GM18499 (cell line): ENCODE data around the gene SMAD6.

ENCODE experiments used
- ATAC-seq: cut with Tn5 transposase; IDR thresholded peaks from one replicate; pipeline ENCODE4 v1.9.1; 2021; ENCODE audit warnings: moderate number of reproducible peaks; ENCODE audit not compliant: insufficient read depth, unreplicated experiment

SMAD6 gene

DNA sequence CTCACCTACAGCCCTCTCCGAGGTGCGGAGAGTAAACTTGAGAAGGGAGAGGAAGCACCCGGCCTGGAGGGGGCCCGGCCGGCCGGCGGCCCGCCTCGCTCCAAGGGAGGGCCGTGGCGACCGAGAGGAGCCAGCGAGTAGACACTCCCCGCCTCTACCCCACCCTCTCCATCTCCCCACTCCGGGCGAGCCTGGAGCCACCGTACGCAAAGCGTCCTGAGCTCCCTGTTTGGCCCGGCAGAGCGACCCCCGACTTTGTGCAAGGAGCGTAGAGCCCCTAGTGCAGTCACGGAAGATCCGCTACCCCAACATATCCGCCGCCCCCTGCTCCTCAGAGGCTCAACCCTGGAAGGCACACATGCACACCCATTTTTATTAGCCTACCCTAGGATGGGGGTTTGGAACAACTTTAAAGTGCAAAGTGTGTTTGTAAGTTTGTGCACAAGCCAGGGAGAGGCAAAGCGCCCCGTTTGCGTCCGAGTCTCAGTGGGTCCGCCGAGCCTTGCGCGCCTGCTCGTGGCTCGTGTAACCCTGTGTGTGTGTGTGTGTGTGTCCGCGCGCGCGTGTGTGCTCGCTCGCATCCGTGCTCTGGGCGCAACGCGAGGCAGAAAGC is 508 bp upstream of the SMAD6 start:
- no peak for ATAC-seq

DNA sequence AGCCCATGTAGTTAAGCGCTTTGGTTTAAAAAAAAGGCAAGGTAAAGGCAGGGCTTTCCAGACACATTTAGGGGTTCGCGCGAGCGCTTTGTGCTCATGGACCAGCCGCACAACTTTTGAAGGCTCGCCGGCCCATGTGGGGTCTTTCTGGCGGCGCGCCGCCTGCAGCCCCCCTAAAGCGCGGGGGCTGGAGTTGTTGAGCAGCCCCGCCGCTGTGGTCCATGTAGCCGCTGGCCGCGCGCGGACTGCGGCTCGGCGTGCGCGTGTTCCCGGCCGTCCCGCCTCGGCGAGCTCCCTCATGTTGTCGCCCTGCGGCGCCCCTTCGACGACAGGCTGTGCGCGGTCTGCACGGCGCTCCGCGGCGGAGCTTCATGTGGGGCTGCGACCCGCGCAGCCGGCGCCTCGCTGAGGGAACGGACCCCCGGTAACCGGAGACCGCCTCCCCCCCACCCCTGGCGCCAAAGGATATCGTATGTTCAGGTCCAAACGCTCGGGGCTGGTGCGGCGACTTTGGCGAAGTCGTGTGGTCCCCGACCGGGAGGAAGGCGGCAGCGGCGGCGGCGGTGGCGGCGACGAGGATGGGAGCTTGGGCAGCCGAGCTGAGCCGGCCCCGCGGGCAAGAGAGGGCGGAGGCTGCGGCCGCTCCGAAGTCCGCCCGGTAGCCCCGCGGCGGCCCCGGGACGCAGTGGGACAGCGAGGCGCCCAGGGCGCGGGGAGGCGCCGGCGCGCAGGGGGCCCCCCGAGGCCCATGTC is 927 bp downstream of the SMAD6 start:
- no peak for ATAC-seq

DNA sequence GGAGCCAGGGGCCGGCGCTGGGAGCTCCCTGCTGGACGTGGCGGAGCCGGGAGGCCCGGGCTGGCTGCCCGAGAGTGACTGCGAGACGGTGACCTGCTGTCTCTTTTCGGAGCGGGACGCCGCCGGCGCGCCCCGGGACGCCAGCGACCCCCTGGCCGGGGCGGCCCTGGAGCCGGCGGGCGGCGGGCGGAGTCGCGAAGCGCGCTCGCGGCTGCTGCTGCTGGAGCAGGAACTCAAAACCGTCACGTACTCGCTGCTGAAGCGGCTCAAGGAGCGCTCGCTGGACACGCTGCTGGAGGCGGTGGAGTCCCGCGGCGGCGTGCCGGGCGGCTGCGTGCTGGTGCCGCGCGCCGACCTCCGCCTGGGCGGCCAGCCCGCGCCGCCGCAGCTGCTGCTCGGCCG is 1.5 kb downstream of the SMAD6 start:
- no peak for ATAC-seq

DNA sequence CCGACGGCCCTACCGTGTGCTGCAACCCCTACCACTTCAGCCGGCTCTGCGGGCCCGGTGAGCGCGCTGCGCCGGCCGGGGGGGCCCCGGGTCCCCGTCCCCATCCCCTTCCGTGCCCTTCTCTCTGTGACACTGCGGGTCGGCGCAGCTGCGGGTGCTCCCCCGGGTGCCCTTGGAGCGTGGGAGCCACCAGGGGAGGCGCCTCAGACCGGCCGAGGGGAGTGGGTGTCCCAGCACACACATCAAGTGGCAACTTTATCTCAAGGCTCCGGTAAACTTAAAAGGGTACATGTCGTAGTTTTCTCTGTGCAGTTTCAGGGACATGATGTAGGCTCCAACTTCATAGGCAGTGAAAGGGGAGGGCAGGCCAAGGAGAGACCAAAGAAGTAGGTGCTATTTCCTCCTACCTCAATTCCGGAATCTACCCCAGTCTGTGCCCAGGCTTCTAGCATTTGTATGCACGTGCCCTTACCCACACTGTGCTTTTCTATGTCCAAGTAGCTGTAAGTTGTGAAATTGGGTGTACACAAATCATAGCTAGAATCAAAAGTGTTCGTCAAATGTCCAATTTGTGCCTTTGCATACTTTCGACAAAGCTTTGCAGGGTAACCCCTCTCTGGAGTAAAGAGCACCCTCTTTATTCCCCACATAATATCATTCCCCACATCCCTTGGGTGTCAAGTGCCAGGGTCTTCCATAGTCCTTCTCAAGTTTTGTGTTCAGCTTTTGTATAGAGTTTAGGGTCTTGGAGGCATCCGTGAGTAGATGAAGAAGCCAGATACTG is 2.2 kb downstream of the SMAD6 start:
- ATAC-seq: no peak

DNA sequence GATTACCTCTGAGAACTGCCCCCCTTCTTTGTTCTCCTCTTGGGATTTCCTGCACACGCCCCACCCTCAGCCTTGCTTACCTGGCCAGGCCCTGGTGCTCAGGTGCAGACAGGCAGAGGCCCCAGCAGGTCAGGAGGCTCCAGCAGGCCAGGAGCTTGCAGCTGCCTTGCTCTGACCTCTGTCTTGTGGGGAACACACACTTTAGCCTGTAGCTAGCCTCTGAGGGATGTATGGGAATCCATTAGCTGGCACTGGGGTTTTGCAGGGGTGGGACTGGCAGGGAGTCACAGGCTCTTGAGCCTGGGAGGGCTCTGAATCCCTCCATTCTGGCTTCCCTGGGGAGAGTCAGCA is 2.7 kb downstream of the SMAD6 start:
- no peak for ATAC-seq

DNA sequence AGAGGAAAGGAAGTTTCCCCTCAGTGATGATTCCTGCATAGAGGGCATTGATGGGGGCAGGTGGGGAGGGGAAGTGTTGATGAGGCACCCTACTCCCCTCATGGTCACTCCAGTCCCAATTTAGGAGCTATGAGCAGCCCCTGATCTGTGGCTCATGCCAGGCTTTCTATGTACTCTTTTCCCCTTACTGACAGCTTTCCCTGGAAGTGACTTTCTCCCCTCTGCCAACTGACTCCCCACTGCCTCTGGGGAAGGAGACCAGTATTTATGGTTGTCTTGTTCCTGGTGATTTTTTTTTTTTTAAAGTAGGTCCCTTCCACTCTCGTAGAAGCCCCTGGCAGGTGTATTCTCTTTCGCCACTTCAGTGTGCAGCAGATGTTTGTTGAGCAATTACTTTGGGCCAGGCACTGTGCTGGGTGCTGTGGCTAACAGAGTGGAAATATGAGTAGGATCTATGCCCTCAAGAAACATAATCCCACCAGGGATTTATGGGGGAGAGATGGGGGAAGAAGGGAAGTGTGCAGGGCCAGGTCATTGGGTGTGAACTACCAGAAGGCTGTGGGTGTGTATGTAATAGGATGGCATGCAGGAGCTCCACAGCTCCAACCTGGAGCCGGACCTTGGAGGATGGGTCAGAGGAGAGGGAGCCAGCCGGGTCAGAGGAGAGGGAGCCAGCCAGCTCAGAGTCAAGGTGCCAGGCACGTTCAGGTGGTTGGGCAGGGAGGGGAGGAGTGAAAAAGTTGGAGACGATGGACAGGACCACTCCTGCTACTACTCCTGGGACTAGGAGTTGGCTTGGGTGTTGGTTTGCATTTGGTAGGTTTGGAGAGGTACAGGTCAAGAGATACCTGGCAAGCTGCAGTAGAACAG is 3.5 kb downstream of the SMAD6 start:
- no peak for ATAC-seq

DNA sequence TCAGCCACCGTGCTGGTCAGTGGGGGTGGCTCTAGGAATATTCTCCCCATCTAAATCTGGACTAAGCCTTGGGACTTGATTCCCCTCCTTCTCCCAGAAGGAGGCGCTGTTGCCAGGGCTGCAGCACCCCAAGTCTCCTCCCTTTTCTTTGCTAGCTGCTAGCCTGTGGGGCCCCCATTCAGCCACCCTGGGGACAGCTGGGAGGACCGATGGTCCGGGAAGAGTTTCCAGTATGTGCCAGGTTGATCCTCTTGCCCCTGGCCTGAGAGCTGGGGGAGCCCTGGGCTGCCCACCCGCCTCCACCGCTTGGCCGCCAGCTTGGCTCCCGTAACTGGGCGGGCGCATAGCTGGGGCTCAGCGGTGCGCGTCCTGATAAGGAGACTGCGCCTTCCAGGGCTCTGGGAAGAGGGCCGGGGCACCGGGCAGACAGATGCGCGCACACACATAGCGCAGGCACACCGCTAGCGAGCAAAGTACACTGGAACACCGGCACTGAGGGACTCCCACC is 4.2 kb downstream of the SMAD6 start:
- ATAC-seq: no peak

DNA sequence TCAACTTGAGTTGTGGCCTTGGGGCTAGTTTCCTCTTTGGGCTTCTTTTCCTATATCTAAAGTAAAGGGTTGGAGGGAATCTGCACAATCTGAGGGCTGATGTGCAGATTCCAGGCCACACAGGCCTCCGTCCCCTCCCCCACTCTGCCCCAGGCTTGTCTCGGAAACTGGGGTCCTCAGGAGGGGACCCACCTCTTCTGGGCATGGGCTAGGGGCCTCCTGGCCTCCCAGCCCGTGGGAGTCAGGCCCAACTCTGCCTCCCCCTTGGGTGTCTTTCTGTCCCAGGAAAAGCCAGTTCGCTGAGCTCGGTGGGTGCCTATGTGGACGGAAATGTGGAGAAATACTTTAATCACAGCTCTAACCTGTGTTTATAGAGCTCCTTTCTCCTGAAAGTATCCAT is 4.8 kb downstream of the SMAD6 start:
- no peak for ATAC-seq

DNA sequence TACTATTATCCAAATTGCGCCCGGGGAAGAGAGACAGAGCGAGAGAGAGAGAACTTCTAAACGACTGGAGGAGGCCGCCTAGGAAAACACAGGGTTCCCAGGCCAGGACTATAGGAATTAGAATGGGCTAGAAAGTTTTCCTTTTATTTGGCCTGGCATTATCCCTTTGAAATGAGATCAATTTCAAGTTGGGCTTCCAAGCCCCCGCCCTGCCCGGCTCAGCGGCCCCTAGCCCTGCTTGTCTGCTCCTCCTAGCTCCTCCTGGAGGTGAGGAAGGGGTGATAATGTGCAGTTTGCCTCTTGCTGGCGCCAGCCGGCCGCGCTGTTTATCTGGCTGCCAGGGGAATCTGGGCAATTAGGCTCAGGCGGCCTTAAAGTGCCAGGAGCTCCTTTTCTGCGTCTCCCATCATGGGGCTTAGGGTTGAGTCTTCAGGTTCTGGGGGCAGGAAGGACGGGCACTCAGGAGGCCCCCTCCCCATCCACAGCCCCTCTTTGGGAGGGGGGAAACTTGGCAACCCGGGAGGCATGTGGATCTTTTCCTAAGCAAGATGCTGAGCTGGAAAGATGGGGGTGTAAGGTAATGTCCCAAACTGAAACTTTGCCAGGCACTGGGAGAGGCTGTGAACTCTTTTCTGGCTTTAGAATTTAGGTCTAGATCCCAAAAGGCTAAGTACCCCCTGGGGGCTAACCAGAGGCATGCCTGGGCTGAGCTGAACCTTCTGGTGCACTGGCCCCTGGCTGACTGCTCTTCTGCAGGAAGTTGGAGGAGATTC is 5.5 kb downstream of the SMAD6 start:
- no peak for ATAC-seq

DNA sequence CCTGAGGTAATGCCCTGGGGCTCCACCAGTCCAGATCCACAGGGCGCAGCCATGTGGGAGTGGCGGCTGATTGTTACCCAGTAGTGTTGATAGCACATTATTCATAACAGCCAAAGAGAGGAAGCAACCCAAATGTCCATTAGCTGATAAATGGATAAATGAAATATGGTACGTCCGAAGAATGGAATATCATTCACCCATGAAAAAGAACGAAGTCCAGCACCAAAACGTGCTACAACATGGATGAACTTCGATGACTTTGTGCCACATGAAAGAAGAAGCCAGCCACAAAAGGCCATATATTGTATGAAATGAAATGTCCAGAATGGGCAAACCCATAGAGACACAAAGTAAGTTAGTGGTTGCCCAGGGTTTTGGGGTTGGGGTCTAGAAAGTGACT is 6.4 kb downstream of the SMAD6 start:
- no peak for ATAC-seq

DNA sequence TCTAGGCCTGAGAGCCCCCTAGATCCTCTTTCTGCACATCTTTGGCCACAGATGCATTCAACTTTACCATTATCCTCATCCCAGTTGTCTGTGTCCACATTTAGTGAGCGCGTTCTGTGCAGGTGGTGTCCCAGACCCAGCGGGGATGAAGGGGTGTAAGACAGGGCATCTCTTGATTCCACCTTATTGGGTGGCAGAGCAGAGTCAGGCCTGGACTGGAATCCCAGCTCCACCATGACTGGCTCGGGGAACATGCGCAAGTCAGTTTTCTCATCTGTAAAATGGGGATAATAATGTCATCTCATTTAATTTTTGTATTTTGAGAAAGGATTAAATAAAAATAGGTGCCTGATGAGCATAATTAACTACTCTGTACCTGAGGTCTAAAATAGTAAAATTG is 7.8 kb downstream of the SMAD6 start:
- no peak for ATAC-seq

DNA sequence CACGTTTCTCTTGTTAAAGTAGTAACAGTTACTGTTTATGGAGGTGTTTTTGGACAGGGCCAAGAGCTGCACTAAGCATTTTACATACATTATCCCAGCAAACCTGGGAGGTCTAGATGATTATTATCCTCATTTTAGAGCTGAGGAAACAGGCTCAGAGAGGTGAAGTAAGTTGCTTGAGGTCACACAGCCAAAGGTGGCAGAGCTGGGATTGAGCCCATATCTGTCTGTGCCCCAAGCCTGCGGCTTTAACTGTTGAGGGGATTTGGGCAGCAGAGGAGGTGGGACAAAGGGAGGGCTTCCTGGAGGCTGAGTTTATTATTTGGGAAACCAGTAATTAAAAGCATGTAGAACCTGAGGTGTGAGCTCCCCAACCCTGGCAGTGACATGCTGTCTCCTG is 9.2 kb downstream of the SMAD6 start:
- ATAC-seq: no peak

DNA sequence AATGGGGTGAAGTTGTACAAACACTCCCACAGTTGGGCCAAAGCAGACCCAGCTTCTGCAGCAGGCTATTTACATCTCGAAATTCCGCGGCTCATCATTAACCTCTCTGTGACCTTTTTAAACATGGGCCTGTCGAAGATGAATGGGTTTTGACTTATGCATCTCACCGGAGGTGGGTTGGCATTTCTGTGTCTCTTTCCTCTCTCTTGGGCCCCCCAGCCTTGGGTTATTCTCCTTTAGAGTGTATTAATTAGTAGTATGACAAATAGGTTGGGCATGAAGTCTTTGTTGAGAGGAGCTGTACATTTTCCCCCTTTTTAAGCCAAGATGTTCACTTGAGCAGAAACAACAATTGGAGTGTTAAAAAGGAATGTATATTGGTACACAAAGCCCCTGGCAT is 9.8 kb downstream of the SMAD6 start:
- no peak for ATAC-seq

DNA sequence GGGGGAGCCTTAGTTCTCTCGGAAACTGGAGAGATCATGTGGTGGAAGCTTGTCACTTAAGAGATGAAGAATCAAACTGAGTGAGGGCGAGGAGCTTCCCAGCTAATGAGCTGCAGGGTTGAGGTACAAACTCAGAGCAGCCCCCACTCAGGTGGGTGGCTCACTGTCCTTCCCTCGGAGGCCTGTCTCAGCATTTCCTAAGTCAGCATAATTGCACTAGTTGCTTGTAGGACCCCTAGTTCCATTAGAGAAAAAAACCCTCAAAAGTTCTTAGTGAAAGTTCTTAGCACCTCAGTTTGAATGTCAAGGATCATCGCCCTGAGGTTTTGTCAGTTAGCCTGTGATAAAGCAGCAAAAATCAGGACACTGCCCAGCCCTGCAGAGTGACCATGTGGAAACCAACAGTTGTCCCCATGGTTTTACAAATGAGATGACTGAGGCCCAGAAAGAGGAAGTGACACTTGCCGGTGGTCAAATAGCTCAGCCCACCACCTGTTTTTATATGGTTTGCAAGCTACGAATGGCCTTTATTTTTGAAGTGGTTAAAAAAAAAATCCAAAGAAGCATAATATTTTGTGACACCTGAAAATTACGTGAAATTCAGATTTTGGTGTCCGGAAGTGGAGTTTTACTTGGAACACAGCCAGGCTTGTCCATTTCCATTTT is 11.9 kb downstream of the SMAD6 start:
- no peak for ATAC-seq

DNA sequence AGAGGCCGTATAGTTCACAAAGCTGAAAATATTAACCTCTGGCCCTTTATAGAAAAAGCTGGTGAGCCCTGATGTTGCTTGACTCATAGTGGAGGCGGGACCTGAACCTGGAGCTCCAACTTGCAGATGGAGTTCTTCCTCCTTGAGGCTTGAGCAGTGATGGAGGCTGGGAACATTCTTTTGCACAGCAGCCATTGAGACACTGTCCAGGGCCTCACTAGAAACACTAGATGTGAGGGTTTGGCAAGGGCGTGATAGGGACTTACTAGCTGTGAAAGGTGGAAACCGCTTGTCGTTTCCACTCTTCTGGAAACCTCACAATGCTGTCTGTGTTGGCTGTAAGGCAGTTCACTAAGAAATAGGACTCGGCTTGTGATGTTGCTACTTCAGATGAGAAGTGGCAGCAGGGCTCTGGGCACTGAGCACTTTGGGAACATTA is 12.5 kb downstream of the SMAD6 start:
- no peak for ATAC-seq

DNA sequence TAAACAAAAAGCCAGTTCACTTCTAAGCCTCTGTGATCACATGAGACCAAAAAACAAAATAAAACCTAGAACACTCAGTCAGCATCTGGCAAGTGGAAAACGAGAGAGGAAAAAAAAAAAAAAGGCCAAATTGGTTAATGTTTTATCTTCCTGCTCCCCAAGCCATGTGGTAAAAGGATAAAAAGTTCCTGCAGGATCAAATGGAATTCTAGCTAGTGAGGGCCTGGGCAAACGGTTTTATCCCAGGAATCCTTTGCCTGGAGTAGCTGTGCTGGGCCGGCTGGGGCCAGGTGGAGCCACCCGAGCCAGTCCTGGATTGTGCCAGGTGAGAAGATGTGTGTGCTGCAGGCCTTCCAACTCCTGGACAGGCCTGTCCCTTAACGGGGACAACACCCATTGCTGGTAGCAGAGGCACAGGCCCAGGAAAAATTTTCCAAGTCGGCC is 13.2 kb downstream of the SMAD6 start:
- ATAC-seq: no peak

DNA sequence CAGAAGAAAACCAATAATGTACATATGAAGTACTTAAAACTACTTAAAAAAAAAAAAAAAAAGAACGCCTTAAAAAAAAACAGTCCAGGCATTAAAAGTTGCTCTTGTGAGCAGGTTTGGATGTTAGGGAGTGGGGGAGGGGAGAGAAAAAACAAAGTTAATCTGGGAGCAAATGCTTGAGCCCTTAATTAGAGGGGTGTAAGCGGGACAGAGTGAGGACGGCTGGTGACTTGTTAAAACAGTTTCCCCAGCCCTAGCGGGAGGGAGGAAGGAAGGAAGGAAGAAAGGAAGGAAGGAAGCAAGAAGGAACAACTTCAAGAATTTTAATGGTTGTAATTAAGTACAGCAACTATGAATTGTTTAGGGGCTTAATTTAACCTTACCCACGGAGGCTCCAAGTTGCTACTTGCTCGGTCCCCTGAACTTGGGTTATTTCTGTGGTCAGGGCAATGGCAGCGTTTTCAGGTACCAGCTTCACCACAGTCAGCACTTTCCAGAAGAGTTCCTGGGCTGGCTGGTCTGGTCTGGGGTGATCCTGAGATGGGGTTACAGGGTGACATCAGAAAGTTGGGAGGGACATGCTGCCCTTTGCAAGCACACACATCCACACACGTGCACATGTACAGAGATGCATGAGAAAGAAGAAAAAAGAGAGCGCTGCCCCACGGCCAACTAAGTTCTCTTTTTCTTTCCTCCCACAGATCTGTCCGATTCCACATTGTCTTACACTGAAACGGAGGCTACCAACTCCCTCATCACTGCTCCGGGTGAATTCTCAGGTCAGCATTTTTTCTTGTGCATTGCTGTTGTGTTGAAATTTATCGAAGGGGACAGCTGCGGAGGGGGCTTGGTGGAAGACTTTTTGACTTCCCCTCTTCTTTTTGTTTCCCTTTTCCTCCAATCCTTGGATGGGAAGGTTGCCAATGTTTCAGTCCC is 14.0 kb downstream of the SMAD6 start:
- ATAC-seq: no peak

DNA sequence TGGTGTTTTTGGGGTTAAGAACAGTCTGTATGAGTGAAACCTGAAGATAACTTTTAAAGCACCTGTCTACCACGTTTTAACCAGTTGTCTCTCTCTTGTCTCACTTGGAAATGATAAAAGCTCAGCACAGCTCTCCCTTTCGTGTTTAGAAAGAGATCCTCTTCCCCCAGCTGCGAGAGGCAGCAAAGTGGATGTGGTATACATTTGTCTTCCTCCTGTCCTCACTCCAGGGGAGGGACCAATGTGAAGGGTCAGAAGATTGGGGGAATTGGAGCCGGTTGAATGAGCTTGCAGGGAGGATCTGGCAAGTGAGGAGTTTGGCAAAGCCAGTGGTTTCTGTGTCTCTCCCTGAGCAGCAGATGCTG is 14.6 kb downstream of the SMAD6 start:
- no peak for ATAC-seq
